CD4-positive, alpha-beta T cell treated with Interleukin-6 at 100 ng/mL for 8 hours (primary cell): ENCODE measurements around the gene MSI2.

Source experiments
- DNase-seq: peaks from one replicate; pipeline ENCODE4 v3.0.0-alpha.2; 2020; ENCODE audit warnings: mixed read lengths, low spot score

MSI2 gene

GRCh38 chr17:57318913-57319312 lies 62.6 kb downstream of the MSI2 start:
- no peak for DNase-seq

- no peak for DNase-seq
Measured at GRCh38 chr17:57319806-57320205, 63.5 kb downstream of the MSI2 start.

GRCh38 chr17:57323391-57323790 lies 67.1 kb downstream of the MSI2 start:
- DNase-seq: no peak

DNA sequence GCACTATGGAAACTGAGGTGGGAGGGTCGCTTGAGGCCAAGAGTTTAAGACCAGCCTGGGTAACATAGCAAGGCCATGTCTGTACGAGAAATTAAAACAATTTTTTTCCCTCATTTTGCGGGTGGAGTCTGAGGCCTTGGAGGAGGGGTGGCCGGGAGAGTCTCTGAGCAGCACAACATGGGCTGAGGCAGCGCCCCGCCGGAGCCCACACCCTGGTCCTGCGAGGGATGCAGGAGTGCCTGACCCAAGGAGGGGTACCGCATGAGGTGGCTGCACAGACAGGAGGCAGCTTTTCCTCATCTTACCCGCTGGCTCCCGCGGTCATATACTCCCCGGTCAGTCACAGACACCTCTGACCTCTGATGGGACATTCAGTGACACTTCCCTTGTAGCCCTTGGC lies 67.7 kb downstream of the MSI2 start:
- DNase-seq: no peak

- DNase-seq: no peak
Measured at GRCh38 chr17:57324631-57325030, 68.3 kb downstream of the MSI2 start.

DNA sequence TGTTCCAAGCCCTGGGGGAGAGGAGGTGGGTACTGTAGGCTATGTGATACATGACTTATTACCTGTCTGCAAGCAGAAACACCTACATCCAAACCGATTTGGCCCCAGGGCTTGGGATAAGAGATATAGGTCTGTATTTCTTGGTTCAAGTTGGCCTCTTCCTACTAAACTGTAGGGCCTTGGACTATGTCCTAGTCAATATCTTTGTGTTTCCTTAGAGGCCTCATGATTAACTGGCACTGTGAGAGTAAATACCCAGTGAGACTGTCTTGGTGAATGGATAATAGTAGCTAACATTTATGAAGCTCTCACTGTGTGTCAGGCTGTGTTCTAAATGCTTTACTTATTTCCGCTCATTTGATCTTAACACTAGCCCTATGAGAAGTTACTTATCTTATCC lies 70.0 kb downstream of the MSI2 start:
- DNase-seq: no peak

- DNase-seq: no peak
Measured at GRCh38 chr17:57326764-57327163, 70.4 kb downstream of the MSI2 start.

- no peak for DNase-seq
Measured at GRCh38 chr17:57327176-57327970, 71.0 kb downstream of the MSI2 start.

GRCh38 chr17:57328109-57328882 lies 72.0 kb downstream of the MSI2 start:
- DNase-seq: no peak

DNA sequence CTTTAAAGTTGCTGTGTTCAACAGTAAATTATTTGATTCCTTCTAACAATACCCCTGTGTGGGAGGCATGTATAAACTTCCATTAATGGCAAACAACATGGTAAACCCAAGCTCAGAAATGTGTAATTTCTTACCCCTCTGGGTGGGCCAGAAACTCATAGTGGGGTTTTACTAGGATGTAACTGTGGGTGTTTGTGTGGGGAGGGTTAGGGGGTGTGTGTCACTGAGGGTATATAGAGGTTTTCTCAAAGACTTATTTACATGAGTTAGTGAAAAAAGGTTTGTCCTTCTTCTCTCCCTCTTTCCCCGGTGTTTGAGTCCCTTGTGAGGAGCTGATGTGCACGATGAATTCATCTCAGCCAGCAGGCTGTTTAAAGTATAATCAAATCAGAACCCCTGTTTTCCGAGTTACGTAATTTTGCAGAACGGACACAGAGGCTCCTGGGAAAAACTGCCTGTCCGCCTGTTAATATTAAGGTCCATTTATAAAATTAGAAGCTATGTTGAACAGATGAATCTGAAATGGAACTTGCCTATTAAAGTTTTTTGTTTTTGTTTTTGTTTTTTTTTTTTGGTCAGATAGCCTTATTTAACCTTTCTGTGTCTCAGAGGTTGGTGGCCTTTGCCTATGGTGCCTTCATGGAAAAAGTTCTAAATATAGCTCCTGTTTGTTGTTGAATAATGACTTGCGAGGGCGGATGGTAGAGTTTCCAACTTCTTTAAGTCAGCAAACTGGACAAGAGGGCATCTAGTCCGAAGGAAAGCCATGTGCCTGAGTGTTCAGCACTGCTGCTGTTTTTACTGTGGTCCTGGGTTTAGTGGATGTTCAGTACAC lies 73.3 kb downstream of the MSI2 start:
- DNase-seq: no peak

- no peak for DNase-seq
Measured at GRCh38 chr17:57330587-57330986, 74.3 kb downstream of the MSI2 start.

GRCh38 chr17:57331423-57331822 lies 75.1 kb downstream of the MSI2 start:
- no peak for DNase-seq

DNA sequence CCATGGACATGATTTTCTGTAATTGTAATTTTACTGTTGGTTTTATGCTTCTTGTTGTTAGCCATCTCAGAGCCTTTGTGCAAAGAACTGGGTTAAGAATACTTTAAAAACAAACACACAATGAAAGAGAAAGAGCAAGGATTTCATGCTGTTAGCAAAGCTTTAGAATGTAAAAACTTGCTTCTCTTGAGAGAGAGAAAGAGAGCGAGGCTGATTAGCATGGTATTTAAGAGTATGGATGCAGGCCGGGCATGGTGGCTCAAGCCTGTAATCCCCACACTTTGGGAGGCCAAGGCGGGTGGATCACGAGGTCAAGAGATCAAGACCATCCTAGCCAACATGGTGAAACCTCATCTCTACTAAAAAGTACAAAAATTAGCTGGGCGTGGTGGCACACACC lies 76.2 kb downstream of the MSI2 start:
- no peak for DNase-seq

DNA sequence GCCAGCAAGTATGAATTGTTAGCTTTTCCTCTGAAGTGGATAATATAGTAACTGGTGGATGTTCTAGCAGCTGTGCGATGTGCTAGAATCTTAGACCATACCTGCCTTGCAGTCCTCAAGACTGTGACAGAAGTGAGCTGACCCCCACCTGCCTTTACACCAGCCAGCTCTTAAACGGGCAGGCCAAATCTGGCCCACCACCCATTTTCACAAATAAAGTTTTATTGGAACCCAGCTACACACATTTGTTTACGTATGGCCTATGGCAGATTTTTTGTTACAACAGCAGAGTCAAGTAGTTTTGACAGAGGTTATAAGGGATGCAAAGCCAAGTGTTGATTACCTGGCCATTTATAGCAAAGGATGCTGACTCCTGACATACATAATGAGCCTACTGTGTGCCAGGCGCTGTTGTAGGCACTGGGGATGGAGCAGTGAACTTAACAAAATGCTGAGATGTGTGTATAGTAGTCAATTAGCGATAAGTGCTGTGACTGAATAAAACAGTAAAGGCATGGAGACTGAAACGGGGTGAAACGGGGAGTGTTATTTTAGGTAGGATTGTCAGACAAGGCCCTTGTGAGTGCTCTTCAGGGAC lies 79.0 kb downstream of the MSI2 start:
- DNase-seq: no peak

GRCh38 chr17:57337390-57337789 lies 81.1 kb downstream of the MSI2 start:
- no peak for DNase-seq

- DNase-seq: no peak
Measured at GRCh38 chr17:57338257-57338914, 82.1 kb downstream of the MSI2 start.

- DNase-seq: no peak
Measured at GRCh38 chr17:57340160-57340981, 84.0 kb downstream of the MSI2 start.

DNA sequence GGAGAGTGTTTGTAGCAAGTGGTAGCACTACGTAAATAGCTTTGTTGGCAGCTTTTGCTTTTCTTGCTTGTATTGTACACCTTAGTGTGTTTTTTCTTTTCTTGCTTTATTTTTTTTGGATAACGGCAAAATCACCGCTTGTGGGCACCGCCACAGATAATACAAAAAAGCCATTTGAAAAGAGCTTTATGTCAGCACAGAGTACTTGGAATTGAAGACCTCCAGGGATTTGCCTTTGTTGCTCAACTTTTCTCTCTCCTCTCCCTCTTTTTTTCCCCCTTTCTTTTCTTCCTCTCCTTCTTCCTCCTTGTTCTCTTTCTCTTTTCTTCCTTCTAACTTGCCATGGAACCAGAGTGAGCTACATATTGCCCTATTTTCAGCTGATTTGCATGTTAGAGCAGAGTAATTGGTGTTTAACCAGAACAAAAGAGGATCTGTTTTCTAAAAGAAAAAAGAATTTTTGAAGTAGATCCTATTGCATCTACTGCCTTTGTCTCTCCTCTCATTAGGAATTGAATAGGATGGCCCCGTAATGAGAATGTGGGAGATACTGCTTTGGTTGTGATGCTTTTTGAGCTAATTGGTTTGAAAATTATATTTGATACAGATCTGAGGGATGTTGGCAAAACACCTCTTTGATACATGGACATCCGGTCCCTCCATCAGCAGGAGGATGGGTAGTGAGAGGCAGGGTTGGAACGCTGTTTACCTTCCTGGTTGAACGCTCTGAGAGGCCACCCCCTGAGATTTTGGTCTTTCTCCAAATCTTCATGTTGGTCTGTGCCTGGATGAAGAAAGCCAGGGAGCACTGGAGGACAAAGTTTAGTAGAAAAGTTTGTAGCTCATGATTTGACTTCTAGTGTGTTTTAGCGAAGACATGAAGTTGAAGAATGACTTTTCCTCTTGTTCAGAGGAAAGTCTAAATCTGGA lies 85.6 kb downstream of the MSI2 start:
- DNase-seq: no peak

DNA sequence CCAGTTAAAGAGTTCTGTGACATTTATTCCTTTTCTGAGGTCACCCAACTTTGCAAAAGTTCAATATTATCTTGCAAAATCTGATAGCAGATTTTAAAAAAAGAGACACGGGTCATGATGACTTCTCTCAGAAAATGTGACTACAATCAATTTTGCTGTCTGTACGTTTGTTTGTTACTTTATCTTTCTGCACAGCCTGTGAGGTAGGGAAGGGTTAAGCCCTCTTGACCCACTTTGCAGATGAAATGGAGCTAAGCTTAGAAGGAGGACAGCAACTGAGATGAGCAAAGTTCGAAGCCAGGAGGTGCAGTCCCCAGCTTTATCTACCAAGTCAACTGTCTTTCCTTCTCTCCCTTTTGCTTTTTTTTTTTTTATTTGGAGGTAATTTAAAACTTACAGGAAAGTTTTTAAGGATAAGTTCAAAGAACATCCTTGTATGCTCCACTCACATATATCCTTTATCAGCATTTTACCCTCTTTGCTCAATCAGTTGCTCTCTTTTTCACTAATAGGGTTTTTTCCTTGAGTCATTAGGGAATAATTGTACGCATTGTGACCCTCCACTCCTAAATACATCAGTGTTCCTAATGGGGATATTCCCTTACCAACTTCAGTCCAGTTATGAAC lies 86.8 kb downstream of the MSI2 start:
- DNase-seq: no peak
